Stimulated activated CD8-positive, alpha-beta memory T cell treated with anti-CD3 and anti-CD28 coated beads, Interleukin-2, amount 100 ng/mL, for 1 hour (primary cell): ENCODE measurements around the gene EVI5.
"Not testable (repeated sequence)": the region's sequence is repeated elsewhere in the genome, so short reads cannot be mapped to it uniquely, and the experiment has no call there.

ENCODE experiments used
- DNase-seq, 2 donors: peaks; one replicate each; pipeline ENCODE4 v3.0.0-alpha.2; 2020; ENCODE audit warnings: low read depth in 2 of 2

Gene EVI5

DNA sequence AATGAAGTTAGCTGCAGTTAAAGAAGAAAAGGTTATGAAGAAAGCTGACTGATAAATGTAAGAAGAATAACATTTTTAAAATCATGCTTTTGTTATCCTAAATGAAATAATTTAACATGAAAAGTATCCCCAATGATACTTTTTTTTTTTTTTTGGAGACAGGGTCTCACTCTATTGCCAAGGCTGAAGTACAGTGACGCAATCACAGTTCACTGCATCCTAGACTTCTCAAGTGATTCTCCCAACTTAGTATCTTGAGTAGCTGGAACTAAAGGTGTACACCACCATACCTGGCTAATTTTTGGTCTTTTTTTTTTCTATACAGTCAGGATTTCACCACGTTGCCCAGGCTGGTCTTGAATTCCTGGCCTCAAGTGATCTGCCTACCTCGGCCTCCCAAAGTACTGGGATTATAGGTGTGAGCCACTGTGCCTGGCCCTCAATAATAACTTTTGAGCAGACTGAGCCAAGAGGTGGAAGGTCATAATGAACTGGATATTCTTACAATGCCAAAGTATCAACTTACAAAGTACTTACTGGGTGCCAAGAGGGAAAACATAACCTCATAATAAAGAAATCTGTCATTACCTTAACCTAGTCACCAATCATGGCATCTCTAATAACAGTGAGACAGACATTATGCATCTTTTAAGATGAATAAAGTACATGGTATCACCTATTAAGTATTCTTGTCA lies 94.5 kb downstream of the EVI5 start:
- DNase-seq: no peak

GRCh38 chr1:92679980-92680379 lies 104.9 kb downstream of the EVI5 start:
- no peak for DNase-seq

GRCh38 chr1:92663775-92664174 lies 121.1 kb downstream of the EVI5 start:
- DNase-seq: no peak

DNA sequence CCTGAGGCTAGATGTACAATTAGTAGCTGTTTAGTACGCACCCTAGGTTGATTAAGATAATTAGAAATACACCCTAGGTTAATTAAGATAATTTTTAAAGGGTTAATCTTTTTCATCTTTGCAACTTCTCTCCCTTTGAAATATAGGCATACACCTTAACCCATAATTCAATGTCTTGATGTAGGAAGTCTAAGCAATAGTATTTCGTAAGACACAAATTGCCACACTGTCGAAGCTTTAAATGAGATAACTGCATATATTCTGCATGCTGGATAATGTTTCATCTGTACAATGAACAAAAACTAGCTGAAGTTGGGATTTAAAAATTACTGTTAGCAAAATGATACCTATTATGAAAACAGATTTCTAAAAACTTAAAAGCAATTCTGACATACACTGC lies 122.9 kb downstream of the EVI5 start:
- DNase-seq: no peak

DNA sequence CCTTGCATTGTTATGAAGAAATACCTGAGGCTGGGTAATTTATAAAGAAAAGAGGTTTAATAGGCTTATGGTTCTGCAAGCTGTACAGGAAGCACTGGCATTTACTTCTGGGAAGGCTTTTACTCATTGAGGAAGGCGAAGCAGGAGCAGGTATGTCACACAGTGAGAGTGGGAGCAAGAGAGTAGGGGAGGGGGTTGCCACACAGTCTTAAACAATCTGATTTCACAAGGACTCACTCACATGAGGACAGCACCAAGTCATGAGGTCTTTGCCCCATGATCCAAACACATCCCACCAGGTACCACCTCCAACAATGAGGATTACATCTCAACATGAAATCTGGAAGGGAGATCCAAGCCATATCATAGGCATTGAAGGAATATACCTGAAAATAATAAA lies 127.2 kb downstream of the EVI5 start:
- DNase-seq: no peak

GRCh38 chr1:92655197-92655801 lies 129.6 kb downstream of the EVI5 start:
- DNase-seq: no peak

DNA sequence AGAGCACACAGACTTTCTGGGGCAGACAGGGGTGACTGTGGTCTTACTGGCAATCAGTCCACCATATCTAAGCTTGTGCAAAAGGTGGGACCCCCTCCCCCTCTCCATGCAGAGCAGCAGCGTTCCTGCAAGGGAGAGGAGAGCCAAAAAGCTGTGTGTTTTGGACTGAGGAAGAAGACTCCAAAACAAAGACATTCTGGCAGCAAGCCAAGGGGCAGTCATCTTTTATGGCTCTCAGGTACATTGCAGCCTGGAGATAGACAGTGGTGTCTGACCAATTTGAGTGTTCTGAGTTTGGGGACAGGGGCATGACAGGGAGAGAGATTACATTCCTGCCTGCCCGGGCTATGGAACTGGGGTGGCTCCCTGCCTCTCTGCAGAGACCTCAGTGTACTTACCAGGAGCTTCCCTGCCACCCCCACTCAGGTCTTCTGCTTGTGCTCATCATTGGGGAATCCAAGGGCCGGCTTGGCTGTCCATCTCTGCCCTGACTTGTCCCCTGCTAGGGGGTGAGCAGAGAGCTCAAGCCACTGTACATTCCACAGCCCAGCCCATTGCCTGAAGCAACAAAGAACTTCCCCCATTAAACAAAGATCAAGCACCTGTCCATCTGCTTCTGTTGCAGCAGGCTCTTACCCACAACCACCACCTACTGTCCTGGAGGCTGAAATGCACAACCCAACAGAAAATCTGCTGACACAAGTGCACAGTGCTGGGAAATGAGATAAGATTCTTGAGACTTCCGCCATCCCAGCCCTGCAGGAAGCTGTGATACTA lies 131.1 kb downstream of the EVI5 start:
- DNase-seq: no peak

DNA sequence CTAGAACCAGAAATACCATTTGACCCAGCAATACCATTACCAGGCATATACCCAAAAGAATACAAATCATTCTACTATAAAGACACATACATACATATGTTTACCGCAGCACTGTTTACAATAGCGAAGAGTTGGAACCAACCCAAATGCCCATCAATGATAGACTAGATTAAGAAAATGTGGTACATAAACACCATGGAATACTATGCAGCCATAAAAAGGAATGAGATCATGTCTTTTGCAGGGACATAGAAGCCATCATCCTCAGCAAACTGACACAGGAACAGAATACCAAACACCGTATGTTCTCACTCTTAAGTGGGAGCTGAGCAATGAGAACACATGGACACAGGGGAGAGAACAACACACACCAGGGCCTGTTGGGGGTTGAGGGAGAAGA lies 144.2 kb downstream of the EVI5 start:
- DNase-seq: not testable (repeated sequence)

DNA sequence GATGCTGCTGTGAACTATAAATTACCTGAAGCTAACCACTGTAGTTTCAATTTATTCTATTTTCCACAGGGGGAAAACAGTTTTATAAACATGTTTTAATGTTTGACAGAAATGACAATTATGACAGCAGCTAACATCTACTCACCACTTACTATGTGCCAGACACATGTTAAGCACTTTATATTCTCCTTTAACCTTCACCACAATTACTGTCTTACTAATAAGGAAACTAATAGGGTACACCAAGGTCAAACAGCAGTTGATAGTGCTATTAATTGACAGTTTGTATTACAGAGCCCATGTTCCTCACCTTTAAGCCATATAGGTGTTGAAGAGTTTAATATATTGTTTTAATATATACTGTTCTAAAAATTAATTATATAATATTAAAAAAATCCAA lies 146.4 kb downstream of the EVI5 start:
- no peak for DNase-seq

- not testable (repeated sequence) for DNase-seq
Observed at GRCh38 chr1:92635203-92635602, 149.7 kb downstream of the EVI5 start.

GRCh38 chr1:92623187-92623778 lies 161.6 kb downstream of the EVI5 start:
- DNase-seq: no peak

DNA sequence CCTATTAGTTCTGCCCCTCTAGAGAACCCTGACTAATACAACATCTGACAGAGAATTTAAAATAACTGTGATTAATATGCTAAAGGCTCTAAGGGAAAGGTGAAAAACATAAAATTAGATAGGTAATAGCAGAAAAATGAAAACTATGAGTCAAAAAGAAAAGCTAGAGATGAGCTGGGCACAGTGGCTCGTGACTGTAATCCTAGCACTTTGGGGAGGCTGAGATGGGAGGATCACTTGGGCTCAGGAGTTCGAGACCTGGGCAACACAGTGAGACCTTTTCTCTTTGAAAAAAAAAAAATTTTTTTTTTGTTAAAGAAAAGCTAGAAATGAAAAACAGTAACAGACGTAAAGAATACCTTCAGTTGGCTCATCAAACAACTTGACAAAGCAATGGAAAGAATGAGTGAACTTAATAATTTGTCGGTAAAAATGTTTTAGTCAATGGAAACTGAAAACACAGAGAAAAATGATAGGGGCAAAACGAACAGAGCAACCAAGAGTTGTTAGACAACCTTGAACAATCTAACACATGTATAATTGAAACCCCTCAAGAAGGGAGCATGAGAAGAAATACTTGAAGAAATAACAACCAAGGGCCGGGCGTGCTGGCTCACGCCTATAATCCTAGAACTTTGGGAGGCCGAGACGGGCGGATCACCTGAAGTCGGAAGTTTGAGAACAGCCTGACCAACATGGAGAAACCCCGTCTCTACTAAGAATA lies 165.3 kb downstream of the EVI5 start:
- no peak for DNase-seq

DNA sequence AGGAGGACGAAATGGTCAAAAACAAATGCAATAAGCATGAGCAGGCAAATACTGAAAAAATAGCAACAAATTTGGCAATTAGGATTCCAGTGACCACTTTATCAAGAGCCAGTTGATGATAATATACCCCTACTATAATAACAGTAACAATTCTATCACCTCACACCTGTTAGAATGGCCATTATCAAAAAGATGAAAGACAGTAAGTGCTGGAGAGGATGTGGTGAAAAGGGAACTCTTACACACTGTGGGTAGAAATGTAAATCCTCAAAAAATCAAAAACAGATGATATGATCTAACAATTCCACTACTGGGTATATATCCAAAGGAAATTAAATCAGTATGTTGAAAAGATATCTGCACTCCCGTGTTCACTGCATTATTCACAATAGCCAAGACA lies 183.9 kb downstream of the EVI5 start:
- DNase-seq: no peak

GRCh38 chr1:92599184-92599583 lies 185.7 kb downstream of the EVI5 start:
- no peak for DNase-seq

GRCh38 chr1:92589361-92589760 lies 195.5 kb downstream of the EVI5 start:
- DNase-seq: not testable (repeated sequence)

DNA sequence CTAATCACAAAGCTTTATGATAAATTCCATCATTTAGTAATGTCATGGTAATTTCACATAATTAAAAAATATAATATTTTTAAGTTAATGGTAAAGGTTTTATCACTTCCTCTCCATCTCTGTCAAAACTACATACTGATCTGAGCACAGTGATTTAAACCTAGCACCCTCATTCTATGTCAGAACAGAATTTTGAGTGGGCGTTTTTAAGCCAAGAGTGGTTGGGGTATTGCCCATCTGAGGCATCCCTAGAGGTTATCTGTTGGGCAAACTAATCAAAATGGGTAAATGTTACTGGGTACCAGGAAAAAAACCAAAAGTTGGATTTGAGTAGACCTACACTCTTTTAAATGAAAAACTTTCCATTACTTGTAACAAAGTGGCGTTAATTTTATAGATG lies 197.5 kb downstream of the EVI5 start:
- no peak for DNase-seq

- no peak for DNase-seq
Observed at GRCh38 chr1:92585831-92586230, 199.1 kb downstream of the EVI5 start.

GRCh38 chr1:92584810-92585209 lies 200.1 kb downstream of the EVI5 start:
- DNase-seq: not testable (repeated sequence)

DNA sequence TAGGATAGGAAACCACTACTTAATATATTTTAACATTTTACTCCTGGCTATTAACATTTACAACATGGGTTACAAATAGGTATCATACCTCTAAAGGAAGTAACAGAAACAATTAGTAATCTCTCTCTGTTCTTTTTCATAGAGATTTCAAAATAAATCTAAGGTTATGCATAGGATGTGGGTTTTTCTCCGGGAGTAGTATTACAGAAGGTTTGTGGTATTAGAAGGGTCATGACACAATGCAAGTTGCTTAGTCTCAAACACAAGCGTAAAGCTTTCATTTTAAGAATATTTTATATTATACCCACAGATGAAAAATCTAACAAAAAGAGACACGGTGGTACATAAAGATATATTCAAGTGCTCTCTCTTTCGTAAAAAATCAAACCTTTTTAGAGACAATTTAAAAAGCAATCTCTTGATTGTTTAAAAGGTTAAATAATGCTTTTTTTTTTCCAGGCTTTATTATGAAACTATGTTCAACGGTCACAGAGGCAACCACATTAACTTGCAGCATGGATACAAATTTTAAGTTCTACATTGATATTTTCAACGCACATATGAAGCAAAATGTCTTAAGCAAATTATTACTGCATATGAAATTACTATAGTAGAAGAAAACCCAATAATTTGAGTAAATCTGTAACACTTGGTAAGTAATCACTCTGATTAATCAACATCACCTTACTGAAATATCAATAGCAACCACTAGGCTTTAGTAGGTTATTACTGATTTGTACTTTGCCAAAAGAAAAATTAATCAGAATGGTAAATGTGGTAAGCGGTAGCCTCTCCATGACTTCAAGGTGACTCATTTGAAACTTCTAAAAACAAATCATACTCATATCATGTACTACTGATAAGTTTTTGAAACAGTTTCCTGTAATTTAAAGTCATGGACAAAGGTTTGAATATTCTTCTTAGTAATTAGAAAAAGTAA lies 200.8 kb downstream of the EVI5 start:
- no peak for DNase-seq

- no peak for DNase-seq
Observed at GRCh38 chr1:92577261-92577895, 207.5 kb downstream of the EVI5 start.
